Astrocyte of the cerebellum (primary cell): ENCODE results near the gene ERBB2.

ENCODE experiments used
- DNase-seq: peaks from one replicate; pipeline ENCODE4 v3.0.0-alpha.2; 2011; ENCODE audit warnings: low read depth
- H3K4me3 ChIP-seq: 2 replicates; pipeline ENCODE4 v1.5.1; 2011; ENCODE audit warnings: mild to moderate bottlenecking, low read depth, low read length, moderate library complexity
- in situ Hi-C: cut with HindIII; loops from 2 replicates; pipeline ENCODE4 v1.10.0; 2017; ENCODE audit warnings: low sequenced_read_pairs
- TF ChIP-seq, protein P1 (sequence below): IDR thresholded peaks from 2 replicates; pipeline ENCODE4 v1.5.1; 2012; ENCODE audit warnings: low read length, low read depth, moderate library complexity, mild to moderate bottlenecking; ENCODE audit errors: missing control alignments

The ERBB2 gene

DNA sequence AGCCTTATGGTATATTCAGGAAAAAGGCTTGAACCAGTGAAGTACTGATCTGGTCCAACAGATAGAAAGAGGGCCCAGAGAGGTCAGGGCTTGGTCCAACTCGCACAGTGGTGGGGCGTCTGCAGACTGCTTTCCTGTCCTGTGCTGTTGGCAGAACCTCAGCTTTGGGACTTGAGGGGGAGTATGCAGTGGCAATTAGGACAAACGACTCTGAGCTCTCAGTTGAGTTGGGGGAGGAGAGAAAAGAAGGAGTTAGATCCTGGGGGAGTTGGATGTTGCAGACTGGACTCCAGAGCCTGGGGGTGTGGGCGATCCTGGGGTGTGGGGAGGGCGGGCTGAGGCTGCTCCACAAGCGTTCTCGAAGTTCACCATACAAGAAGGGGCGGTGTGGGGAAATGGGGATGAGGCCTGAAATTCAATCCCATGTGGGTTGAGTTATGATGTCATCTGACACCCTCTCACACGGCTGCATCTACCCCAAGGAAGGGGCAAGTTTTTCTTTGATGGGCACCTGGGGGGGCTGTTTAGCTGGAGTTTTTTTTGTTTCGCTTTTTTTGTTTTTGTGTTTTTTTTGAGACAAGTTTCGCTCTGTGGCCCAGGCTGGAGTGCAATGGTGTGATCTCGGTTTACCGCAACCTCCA is 52.5 kb downstream of the ERBB2 start:
- no peak overlapping the region for H3K4me3 ChIP-seq

GRCh38 chr17:39753514-39754160 is 53.8 kb downstream of the ERBB2 start:
- TF ChIP-seq, protein P1, sequence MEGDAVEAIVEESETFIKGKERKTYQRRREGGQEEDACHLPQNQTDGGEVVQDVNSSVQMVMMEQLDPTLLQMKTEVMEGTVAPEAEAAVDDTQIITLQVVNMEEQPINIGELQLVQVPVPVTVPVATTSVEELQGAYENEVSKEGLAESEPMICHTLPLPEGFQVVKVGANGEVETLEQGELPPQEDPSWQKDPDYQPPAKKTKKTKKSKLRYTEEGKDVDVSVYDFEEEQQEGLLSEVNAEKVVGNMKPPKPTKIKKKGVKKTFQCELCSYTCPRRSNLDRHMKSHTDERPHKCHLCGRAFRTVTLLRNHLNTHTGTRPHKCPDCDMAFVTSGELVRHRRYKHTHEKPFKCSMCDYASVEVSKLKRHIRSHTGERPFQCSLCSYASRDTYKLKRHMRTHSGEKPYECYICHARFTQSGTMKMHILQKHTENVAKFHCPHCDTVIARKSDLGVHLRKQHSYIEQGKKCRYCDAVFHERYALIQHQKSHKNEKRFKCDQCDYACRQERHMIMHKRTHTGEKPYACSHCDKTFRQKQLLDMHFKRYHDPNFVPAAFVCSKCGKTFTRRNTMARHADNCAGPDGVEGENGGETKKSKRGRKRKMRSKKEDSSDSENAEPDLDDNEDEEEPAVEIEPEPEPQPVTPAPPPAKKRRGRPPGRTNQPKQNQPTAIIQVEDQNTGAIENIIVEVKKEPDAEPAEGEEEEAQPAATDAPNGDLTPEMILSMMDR: no peak
- peak overlapping the region; percentile 53 for H3K4me3 ChIP-seq
- in situ Hi-C loops: no loop called here
- no peak for DNase-seq

More for the DNA sequence above, 52.5 kb downstream of the ERBB2 start:
- DNase-seq: no peak
- in situ Hi-C loops: no loop called here
- TF ChIP-seq, protein P1: no peak

DNA sequence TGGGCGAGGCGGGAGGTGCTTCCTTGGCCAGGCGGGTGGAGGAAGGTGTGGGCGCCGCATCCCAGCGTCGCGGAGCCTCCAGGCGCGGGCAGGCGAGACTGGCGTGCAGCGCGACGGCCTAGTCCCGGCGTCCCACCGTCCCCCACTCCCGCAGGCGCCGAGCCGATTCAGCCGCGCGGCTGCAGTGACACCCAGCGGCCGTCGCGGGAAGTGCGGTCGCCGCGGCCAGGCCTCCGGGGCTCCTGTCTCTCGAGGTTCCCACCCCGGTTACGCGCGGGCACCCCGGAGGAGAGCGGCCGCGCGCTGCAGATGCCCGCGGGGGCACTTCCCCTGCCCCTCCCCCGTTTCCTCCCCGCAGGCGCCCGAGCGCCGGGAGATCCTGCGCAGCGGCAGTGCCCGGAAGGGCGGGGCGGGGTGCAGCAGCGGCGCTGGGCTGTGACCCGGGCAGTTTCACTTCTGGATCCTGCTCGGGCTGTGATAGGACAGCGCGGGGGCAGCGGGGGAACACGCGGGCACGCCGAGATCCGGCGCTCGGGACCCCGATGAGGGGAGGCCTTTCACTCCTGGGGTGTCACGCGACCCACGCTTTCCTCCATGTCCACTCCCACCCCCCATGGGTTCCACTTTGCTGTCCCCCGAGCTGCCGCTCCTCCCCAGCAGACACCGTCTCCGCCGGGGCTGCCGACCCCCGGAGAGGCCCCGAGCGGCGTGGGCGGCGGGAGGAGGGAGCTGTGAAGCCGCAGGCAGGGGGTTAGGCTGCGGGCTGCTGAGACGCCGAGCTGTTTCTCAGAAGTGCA is 54.5 kb downstream of the ERBB2 start:
- TF ChIP-seq, protein P1: peak; percentile 77
- H3K4me3 ChIP-seq: peak overlapping the region; percentile 53
- in situ Hi-C loops: no loop called here
- no peak for DNase-seq

DNA sequence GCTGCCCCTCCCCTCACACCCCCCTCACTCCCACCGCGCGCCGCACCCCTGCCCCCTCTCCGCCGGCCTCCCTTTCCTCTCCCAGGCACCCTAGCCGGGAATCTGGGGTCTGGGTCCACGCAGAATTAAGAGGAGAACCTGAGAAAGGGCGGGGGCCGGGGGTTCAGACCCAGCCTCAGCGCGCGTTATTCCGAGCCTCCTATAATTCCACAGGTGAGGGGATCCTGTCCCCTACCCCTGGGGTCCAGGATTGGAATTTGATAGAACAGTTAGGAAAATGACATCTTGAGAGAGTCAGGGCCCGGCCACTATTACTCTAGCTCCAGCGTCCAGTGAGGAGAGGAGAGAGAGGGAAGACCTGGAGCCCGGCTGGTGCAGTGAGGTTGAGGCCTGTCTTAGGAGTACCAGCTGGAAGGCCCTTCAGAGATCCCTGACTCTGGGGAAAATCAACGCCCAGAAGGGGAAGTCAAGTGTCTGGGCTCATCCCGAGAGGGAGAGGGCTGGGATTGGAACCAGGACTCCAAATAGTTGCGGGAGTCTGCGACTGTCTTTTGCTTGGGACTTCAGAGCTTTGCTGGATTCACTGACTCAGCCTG is 55.2 kb downstream of the ERBB2 start:
- peak overlapping the region; percentile 53 for H3K4me3 ChIP-seq
- in situ Hi-C loops: no loop called here
- TF ChIP-seq, protein P1: no peak
- DNase-seq: no peak

DNA sequence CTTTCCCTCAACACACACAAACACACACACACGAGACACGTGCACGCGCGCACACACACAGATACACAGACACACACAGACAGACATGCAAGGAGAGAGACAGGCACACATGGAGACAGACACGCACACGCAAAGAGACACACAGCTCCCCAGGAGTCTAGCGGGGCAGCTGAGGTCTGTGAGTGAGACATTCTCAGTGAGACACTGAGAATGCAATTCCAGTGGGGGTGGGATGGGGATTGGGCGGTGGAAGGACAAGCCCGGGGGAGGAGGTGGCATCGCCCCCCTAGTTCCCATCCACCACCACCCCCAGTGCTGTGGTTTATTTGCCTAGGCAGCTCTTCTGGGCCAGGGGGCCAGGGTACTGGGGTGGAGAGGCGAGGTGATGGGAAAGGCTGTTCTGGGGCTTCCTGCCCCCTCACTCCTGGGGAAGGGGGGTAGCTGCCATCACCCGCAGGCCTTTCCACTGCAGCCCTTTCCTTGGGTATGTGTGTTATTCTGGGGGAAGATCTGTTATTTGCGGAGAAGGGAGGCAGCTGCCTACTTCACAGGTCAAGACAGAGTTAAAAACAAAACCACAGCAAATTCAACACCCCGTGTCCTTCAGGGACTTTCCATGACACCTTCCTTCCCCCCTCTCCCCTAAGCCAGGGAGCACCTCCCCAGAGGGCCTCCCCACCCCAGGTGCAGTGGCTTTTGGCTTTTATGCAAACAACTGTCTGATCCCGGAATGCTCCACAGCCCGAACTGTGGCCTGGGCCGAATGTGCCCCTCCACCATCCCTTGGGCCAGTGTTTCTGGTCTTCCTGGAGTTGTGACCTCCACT is 55.9 kb downstream of the ERBB2 start:
- DNase-seq: no peak
- H3K4me3 ChIP-seq: no peak overlapping the region
- in situ Hi-C loops: no loop called here
- TF ChIP-seq, protein P1: no peak
